OCI-M1 (cell line): Measurements from ENCODE around the gene TGFBR3.
A peak's percentile ranks its signal among the peaks of the same experiment; 100 is the strongest.

Experiments
- DNase-seq: peaks from one replicate; lab custom pipeline; 2025; lab: John Stamatoyannopoulos, UW

Gene TGFBR3

GRCh38 chr1:91826649-91827048, 59.3 kb downstream of the TGFBR3 start:
- no peak for DNase-seq

- no peak for DNase-seq
Measured at GRCh38 chr1:91826248-91826647, 59.7 kb downstream of the TGFBR3 start.

GRCh38 chr1:91821126-91821868, 64.7 kb downstream of the TGFBR3 start:
- peak; percentile 27 for DNase-seq

GRCh38 chr1:91819038-91819788, 66.7 kb downstream of the TGFBR3 start:
- no peak for DNase-seq

GRCh38 chr1:91818713-91818975, 67.3 kb downstream of the TGFBR3 start:
- no peak for DNase-seq

- no peak for DNase-seq
Measured at GRCh38 chr1:91817211-91817905, 68.6 kb downstream of the TGFBR3 start.

- no peak for DNase-seq
Measured at GRCh38 chr1:91816031-91816430, 69.9 kb downstream of the TGFBR3 start.

- DNase-seq: no peak
Measured at GRCh38 chr1:91814448-91814847, 71.5 kb downstream of the TGFBR3 start.

GRCh38 chr1:91813813-91814212, 72.1 kb downstream of the TGFBR3 start:
- DNase-seq: no peak

- DNase-seq: peak; percentile 19
Measured at GRCh38 chr1:91811363-91812025, 74.5 kb downstream of the TGFBR3 start.

- no peak for DNase-seq
Measured at GRCh38 chr1:91809317-91809716, 76.6 kb downstream of the TGFBR3 start.

GRCh38 chr1:91807921-91808620, 77.9 kb downstream of the TGFBR3 start:
- no peak for DNase-seq

- DNase-seq: no peak
Measured at GRCh38 chr1:91806769-91807700, 78.9 kb downstream of the TGFBR3 start.

GRCh38 chr1:91806181-91806768, 79.7 kb downstream of the TGFBR3 start:
- DNase-seq: no peak

- no peak for DNase-seq
Measured at GRCh38 chr1:91805311-91805801, 80.6 kb downstream of the TGFBR3 start.

GRCh38 chr1:91804546-91805023, 81.4 kb downstream of the TGFBR3 start:
- peak; percentile 30 for DNase-seq

- DNase-seq: peak; percentile 77
Measured at GRCh38 chr1:91803847-91804545, 82.0 kb downstream of the TGFBR3 start.

GRCh38 chr1:91803123-91803522, 82.8 kb downstream of the TGFBR3 start:
- DNase-seq: no peak

- no peak for DNase-seq
Measured at GRCh38 chr1:91801496-91802115, 84.3 kb downstream of the TGFBR3 start.
